KMS-11 (cell line): ENCODE measurements around the gene CDC42SE2.
A peak's percentile ranks its signal among the peaks of the same experiment; 100 is the strongest.

Source experiments
- H2AFZ ChIP-seq: fragments of 200-600 bp; sonication (generic); 2 replicates; pipeline ENCODE4 v1.6.1; 2016; ENCODE audit warnings: antibody characterized with exemption, mixed run types, low read depth
- H3K27ac ChIP-seq: fragments of 200-600 bp; sonication (generic); 2 replicates; pipeline ENCODE4 v1.6.1; 2016; ENCODE audit warnings: mild to moderate bottlenecking, mixed run types
- H3K27me3 ChIP-seq: fragments of 200-600 bp; sonication (generic); 2 replicates; pipeline ENCODE4 v1.6.1; 2017; ENCODE audit warnings: mild to moderate bottlenecking, low read depth, mixed run types, moderate library complexity; ENCODE audit not compliant: insufficient read depth
- H3K36me3 ChIP-seq: fragments of 200-600 bp; sonication (generic); 2 replicates; pipeline ENCODE4 v1.6.1; 2017; ENCODE audit warnings: mild to moderate bottlenecking, mixed run types; ENCODE audit not compliant: insufficient read depth
- H3K4me1 ChIP-seq: fragments of 200-600 bp; sonication (generic); 2 replicates; pipeline ENCODE4 v1.6.1; 2016; ENCODE audit warnings: mild to moderate bottlenecking, low read depth, mixed run types; ENCODE audit not compliant: poor library complexity, severe bottlenecking
- H3K4me2 ChIP-seq: fragments of 200-600 bp; sonication (generic); 2 replicates; pipeline ENCODE4 v1.7.0; 2016; ENCODE audit warnings: mild to moderate bottlenecking, mixed run types
- H3K4me3 ChIP-seq: fragments of 200-600 bp; sonication (generic); IDR thresholded peaks from 2 replicates; pipeline ENCODE4 v1.6.1; 2017; ENCODE audit warnings: low read depth, low read length, mixed read lengths; ENCODE audit not compliant: insufficient read depth
- H3K79me2 ChIP-seq: fragments of 200-600 bp; sonication (generic); 2 replicates; pipeline ENCODE4 v1.6.1; 2016; ENCODE audit warnings: low read depth, mixed run types; ENCODE audit not compliant: insufficient read depth
- H3K9ac ChIP-seq: fragments of 200-600 bp; sonication (generic); 2 replicates; pipeline ENCODE4 v1.6.1; 2016; ENCODE audit warnings: mild to moderate bottlenecking, mixed run types
- H4K20me1 ChIP-seq: fragments of 200-600 bp; sonication (generic); 2 replicates; pipeline ENCODE4 v1.6.1; 2016; ENCODE audit warnings: mild to moderate bottlenecking, mixed run types; ENCODE audit not compliant: insufficient read depth
- CTCF ChIP-seq: fragments of 200-600 bp; sonication (generic); conservative IDR thresholded peaks from 2 replicates; pipeline ENCODE4 v1.6.1; 2017; ENCODE audit warnings: low read depth, mild to moderate bottlenecking, antibody characterized with exemption, low read length, moderate library complexity, mixed read lengths

The CDC42SE2 gene

GRCh38 chr5:131418846-131419245 lies 155.0 kb downstream of the CDC42SE2 start:
- no peaks in the 10 kb centered on the region for H3K79me2 ChIP-seq
- H3K4me1 ChIP-seq, result peaks cover 14% of the 10 kb centered on the region
- H3K27me3 ChIP-seq, result no peaks in the 10 kb centered on the region
- H2AFZ ChIP-seq, result no peak overlapping the region
- no peaks in the 10 kb centered on the region for H4K20me1 ChIP-seq
- no peak for TF ChIP-seq CTCF
- no peak overlapping the region for H3K9ac ChIP-seq
- H3K36me3 ChIP-seq, result no peaks in the 10 kb centered on the region
- no peak overlapping the region for H3K4me3 ChIP-seq
- H3K27ac ChIP-seq, result no peak overlapping the region
- H3K4me2 ChIP-seq, result no peak overlapping the region

GRCh38 chr5:131419877-131420276 lies 156.0 kb downstream of the CDC42SE2 start:
- H3K9ac ChIP-seq, result no peak overlapping the region
- no peak overlapping the region for H2AFZ ChIP-seq
- peaks cover 14% of the 10 kb centered on the region for H3K4me1 ChIP-seq
- H3K27ac ChIP-seq, result no peak overlapping the region
- H3K36me3 ChIP-seq, result no peaks in the 10 kb centered on the region
- H4K20me1 ChIP-seq, result no peaks in the 10 kb centered on the region
- TF ChIP-seq CTCF, result no peak
- H3K4me3 ChIP-seq, result no peak overlapping the region
- H3K4me2 ChIP-seq, result no peak overlapping the region
- no peaks in the 10 kb centered on the region for H3K79me2 ChIP-seq
- H3K27me3 ChIP-seq, result no peaks in the 10 kb centered on the region

- TF ChIP-seq CTCF, result peak; percentile 70
- no peaks in the 10 kb centered on the region for H3K79me2 ChIP-seq
- H3K4me3 ChIP-seq, result no peak overlapping the region
- no peaks in the 10 kb centered on the region for H3K4me1 ChIP-seq
- H2AFZ ChIP-seq, result no peak overlapping the region
- H4K20me1 ChIP-seq, result no peaks in the 10 kb centered on the region
- H3K4me2 ChIP-seq, result no peak overlapping the region
- H3K27me3 ChIP-seq, result no peaks in the 10 kb centered on the region
- H3K36me3 ChIP-seq, result no peaks in the 10 kb centered on the region
- no peak overlapping the region for H3K9ac ChIP-seq
- no peak overlapping the region for H3K27ac ChIP-seq
These were observed 159.2 kb downstream of the CDC42SE2 start for GRCh38 chr5:131423056-131423455.

- H3K36me3 ChIP-seq, result peaks cover 6% of the 10 kb centered on the region; the same call in 1 of the 2 replicates
These were observed 162.2 kb downstream of the CDC42SE2 start for GRCh38 chr5:131426011-131426410.

More at GRCh38 chr5:131426011-131426410, 162.2 kb downstream of the CDC42SE2 start:
- no peaks in the 10 kb centered on the region for H4K20me1 ChIP-seq
- no peak overlapping the region for H3K9ac ChIP-seq
- no peaks in the 10 kb centered on the region for H3K79me2 ChIP-seq
- H3K4me2 ChIP-seq, result no peak overlapping the region
- no peak overlapping the region for H3K4me3 ChIP-seq
- no peaks in the 10 kb centered on the region for H3K27me3 ChIP-seq
- no peak for TF ChIP-seq CTCF
- no peak overlapping the region for H2AFZ ChIP-seq
- H3K27ac ChIP-seq, result no peak overlapping the region
- H3K4me1 ChIP-seq, result no peaks in the 10 kb centered on the region
